Measurements from ENCODE around the gene SLC43A2. TPM values are rescaled to one million over a fixed set of nuclear protein-coding genes. Genes with fewer than 3 reads are reported as not detected.
"Not testable (repeated sequence)": the region's sequence is repeated elsewhere in the genome, so short reads cannot be mapped to it uniquely, and the experiment has no call there.

Gene SLC43A2
- 10 to 100 TPM in 1 of 4 donors, 1 to 10 TPM in 3; 3.6 to 15.6 (median 6.8) TPM for total RNA-seq

- H3K4me3 ChIP-seq: peak within 1 kb of the TSS; percentile 62 to 77
- H3K27me3 ChIP-seq: no peaks in the 10 kb centered on the region
- DNase-seq: peak; percentile 61 to 74
- H3K27ac ChIP-seq: peak within 1 kb of the TSS; percentile 85 to 88
- intact Hi-C loops (cut with DNase I; ENCODE audit: low total_unique reads): loop anchor here (5.0 kb wide), 1 partner anchor 51 kb away; no protein-coding TSS in a partner anchor
- H3K4me1 ChIP-seq: no peaks in the 10 kb centered on the region
- H3K36me3 ChIP-seq: no peaks in the 10 kb centered on the region
- no peaks in the 10 kb centered on the region for H3K9me3 ChIP-seq
- TF ChIP-seq POLR2A (IDR thresholded peaks at IDR 0.05): peak in 1 of 2 donors; percentile 36
- no peak for TF ChIP-seq CTCF (IDR thresholded peaks at IDR 0.05)
Measured at GRCh38 chr17:1627982-1628855, at the start of gene SLC43A2. SLC43A2 (minus strand) TSS chr17:1628834; CDS start chr17:1627874, 960 bp downstream.

DNA sequence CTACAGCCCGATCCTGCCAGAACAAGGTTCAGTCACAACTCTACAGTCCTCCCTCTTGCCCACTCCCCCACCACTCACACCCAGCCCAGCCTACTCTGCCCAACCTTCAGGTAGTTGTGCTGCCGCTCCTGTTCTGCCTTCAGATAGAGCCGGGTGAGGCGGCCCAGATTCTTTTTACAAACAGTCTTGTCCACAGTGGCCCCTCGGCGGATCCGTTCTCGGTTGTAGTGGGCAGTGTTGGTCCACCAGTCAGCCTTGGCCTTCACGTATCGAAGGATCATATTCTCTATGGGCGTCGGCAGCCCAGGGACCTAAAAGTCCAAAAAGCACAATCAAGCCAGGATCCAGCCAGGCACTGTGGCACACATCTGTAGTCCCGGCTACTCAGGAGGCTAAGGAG, 47.8 kb upstream of the SLC43A2 start:
- no peaks in the 10 kb centered on the region for H3K9me3 ChIP-seq
- no peak overlapping the region for H3K27ac ChIP-seq
- H3K4me3 ChIP-seq: no peak overlapping the region
- intact Hi-C loops (cut with DNase I; ENCODE audit: low total_unique reads): no loop called here
- no peaks in the 10 kb centered on the region for H3K36me3 ChIP-seq
- DNase-seq: no peak
- H3K4me1 ChIP-seq: no peaks in the 10 kb centered on the region
- TF ChIP-seq POLR2A (IDR thresholded peaks at IDR 0.05): no peak
- no peak for TF ChIP-seq CTCF (IDR thresholded peaks at IDR 0.05)
- no peaks in the 10 kb centered on the region for H3K27me3 ChIP-seq

DNA sequence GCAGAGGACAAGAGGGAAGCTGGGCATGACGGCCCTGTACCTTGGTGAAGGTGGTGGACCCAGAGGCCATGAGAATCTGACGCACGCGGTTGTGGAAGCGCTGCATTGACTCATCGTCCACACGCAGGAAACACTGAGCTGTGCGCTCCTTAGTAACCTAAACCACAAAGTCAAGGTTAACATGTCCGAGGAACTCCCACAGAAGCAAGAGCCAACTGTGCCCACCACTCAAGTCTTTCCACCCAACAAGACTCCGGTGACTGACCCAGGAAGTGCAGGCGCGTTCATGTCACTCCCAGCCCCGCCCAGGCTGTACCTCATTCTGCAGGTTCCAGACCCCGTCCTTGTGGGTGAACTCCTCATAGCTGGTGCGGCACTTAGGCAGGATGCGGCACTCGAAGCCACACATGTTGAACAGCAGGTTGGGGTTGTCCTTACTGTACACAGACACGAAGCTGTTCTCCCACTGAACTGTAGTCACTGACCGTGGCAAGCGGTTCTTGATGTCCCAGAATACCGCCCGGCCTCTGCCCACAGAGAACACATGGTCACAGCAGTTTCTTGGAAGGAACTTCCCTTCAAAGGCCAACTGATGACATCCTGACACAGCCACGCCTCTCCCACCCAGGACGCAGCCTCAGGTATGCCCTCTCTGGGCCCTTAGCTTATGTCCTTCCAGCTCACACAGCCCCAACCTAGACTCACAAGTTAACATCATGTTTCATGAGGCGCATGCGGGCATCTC, 44.6 kb upstream of the SLC43A2 start:
- H3K27me3 ChIP-seq: no peaks in the 10 kb centered on the region
- no peak for TF ChIP-seq CTCF (IDR thresholded peaks at IDR 0.05)
- TF ChIP-seq POLR2A (IDR thresholded peaks at IDR 0.05): no peak
- H3K4me3 ChIP-seq: no peak overlapping the region
- no peak overlapping the region for H3K27ac ChIP-seq
- peaks cover 0 to 10% of the 10 kb centered on the region in 2 donors for H3K4me1 ChIP-seq
- intact Hi-C loops (cut with DNase I; ENCODE audit: low total_unique reads): no loop called here
- no peaks in the 10 kb centered on the region for H3K9me3 ChIP-seq
- no peak for DNase-seq
- no peaks in the 10 kb centered on the region for H3K36me3 ChIP-seq

DNA sequence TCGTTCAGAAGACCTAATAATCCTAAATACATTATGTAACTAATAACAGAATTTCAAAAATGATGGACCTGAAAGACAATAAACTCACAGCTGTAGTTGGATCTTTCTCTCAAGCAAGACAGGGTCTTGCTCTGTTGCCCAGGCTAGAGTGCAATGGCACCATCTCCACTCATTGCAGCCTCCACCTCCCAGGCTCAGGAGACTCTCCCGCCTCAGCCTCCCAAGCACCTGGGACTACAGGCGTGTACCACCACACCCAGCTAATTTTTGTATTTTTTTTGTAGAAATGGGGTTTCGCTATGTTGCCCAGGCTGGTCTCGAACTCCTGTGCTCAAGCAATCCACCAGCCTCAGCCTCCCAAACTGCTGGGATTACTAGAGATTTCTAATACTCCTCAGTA, 35.3 kb upstream of the SLC43A2 start:
- H3K27me3 ChIP-seq; intact Hi-C loops (cut with DNase I; ENCODE audit: low total_unique reads); DNase-seq; H3K4me1 ChIP-seq; H3K9me3 ChIP-seq; H3K4me3 ChIP-seq; H3K27ac ChIP-seq; H3K36me3 ChIP-seq: not testable (repeated sequence)

DNA sequence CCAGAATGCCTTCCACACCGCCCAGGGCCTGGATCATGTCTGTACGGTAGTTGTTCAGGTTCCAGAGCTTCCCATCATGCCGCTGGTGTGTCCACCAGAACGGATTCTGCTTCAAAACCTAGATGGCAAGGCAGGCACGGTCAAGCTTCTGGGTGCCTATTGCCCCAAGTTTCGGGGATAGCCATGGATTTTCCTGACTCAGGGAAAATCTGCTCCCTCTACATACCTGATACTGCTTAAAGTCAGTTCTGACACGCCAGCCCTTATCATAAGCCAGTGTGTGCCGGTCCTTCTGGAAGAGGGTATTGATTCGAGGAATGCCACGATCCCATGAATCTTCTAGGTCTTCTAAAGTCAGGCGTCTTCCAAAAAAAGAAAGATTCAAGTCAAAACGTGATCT, 32.4 kb upstream of the SLC43A2 start:
- H3K4me1 ChIP-seq: no peaks in the 10 kb centered on the region
- no peak overlapping the region for H3K4me3 ChIP-seq
- DNase-seq: no peak
- intact Hi-C loops (cut with DNase I; ENCODE audit: low total_unique reads): no loop called here
- no peaks in the 10 kb centered on the region for H3K27me3 ChIP-seq
- no peak overlapping the region for H3K27ac ChIP-seq
- H3K9me3 ChIP-seq: no peaks in the 10 kb centered on the region
- TF ChIP-seq POLR2A (IDR thresholded peaks at IDR 0.05): no peak
- TF ChIP-seq CTCF (IDR thresholded peaks at IDR 0.05): no peak
- no peaks in the 10 kb centered on the region for H3K36me3 ChIP-seq
